ENCODE results near the gene LCE3A. TPM values are rescaled to one million over a fixed set of nuclear protein-coding genes. Genes with fewer than 3 reads are reported as not detected.

The LCE3A gene
- polyA plus RNA-seq, 2 of the 4 experiments (the other 2 are of a cell fraction): not detected

- Histone ChIP-seq H3K4me1 (peaks cover 4% of the 10 kb centered on the region; the same call in 1 of the 3 replicates), H3K27ac (no peak overlapping the region), H3K4me2 (no peak overlapping the region), H3K4me3 (no peak overlapping the region), H3K9me3 (no peaks in the 10 kb centered on the region)
- FAIRE-seq (no peak), DNase-seq (ENCODE audit: low read depth in 1 of 2, low spot score in 1 of 2) (no peak), ATAC-seq (no peak)
- WGBS (ENCODE audit: missing lambda C conversion rate): 65% methylated on average over 2 of the region's 2 CpGs
- ChIA-PET POLR2A (no interaction called here), CTCF (interaction anchor here (0.7 to 1.3 kb wide), 2 partner anchors 42 to 44 kb away, joined by 3 read pairs; no protein-coding TSS in a partner anchor)
- TF ChIP-seq TP53 (CRISPR knock-in tag; IDR thresholded peaks at IDR 0.05) (no peak), RFX5 (IDR thresholded peaks at IDR 0.05) (no peak), FOSL2 (IDR thresholded peaks at IDR 0.05) (no peak), FOSL2 (CRISPR knock-in tag; IDR thresholded peaks at IDR 0.05) (no peak), GATA3 (IDR thresholded peaks at IDR 0.05; ENCODE audit: borderline replicate concordance) (no peak), HMGXB4 (CRISPR knock-in tag; IDR thresholded peaks at IDR 0.05; ENCODE audit: borderline replicate concordance) (no peak), ZSCAN20 (CRISPR knock-in tag; IDR thresholded peaks at IDR 0.05) (no peak), EP300 (IDR thresholded peaks at IDR 0.05) (no peak)
Measured at GRCh38 chr1:152577168-152577567, 45.7 kb downstream of the LCE3A start.

Small RNAs within 50 kb of the gene (small RNA-seq; reads per million reads assigned to genes)
- gene LCE3A (0 to 0.69 (median 0) reads per million in 6 experiments), gene LCE3B (0 reads per million in 6 experiments)

Other genes with a start within 250 kb of the LCE3A start
- gene CRNN, start 208.8 kb downstream of the LCE3A start, polyA plus RNA-seq (2011; rRNA removed): not detected in 2 replicates
- gene CRNN, start 208.8 kb downstream of the LCE3A start, polyA plus RNA-seq (2017; fragmentation: RNase III; extraction: RNeasy Plus Mini Kit Qiagen cat#74134 plus additional on column Dnase treatment): not detected in 3 replicates
- gene LCE5A, start 112.3 kb downstream of the LCE3A start, polyA plus RNA-seq (2011; rRNA removed): not detected in 2 replicates
- not detected in 3 replicates for gene LCE5A, start 112.3 kb downstream of the LCE3A start, polyA plus RNA-seq (2017; fragmentation: RNase III; extraction: RNeasy Plus Mini Kit Qiagen cat#74134 plus additional on column Dnase treatment)
- gene CRCT1, start 108.6 kb downstream of the LCE3A start, polyA plus RNA-seq (2011; rRNA removed): 0.47 and 0.50 TPM in 2 replicates
- gene CRCT1, start 108.6 kb downstream of the LCE3A start, polyA plus RNA-seq (2017; fragmentation: RNase III; extraction: RNeasy Plus Mini Kit Qiagen cat#74134 plus additional on column Dnase treatment): 0.14 TPM in 1 of 3 replicates, not detected in the others
- not detected in 2 replicates for gene LCE3E, start 56.3 kb downstream of the LCE3A start, polyA plus RNA-seq (2011; rRNA removed)
- gene LCE3E, start 56.3 kb downstream of the LCE3A start, polyA plus RNA-seq (2017; fragmentation: RNase III; extraction: RNeasy Plus Mini Kit Qiagen cat#74134 plus additional on column Dnase treatment): not detected in 3 replicates
- 0.23 and 0.36 TPM in 2 replicates for gene LCE3D, start 42.6 kb downstream of the LCE3A start, polyA plus RNA-seq (2011; rRNA removed)
- gene LCE3D, start 42.6 kb downstream of the LCE3A start, polyA plus RNA-seq (2017; fragmentation: RNase III; extraction: RNeasy Plus Mini Kit Qiagen cat#74134 plus additional on column Dnase treatment): 0.18 to 0.39 TPM (median 0.18 TPM) in 3 replicates
- not detected in 2 replicates for gene LCE3C, start 22.9 kb downstream of the LCE3A start, polyA plus RNA-seq (2011; rRNA removed)
- gene LCE3C, start 22.9 kb downstream of the LCE3A start, polyA plus RNA-seq (2017; fragmentation: RNase III; extraction: RNeasy Plus Mini Kit Qiagen cat#74134 plus additional on column Dnase treatment): not detected in 3 replicates
- gene LCE3B, start 9.3 kb downstream of the LCE3A start, polyA plus RNA-seq (2011; rRNA removed): not detected in 2 replicates
- not detected in 3 replicates for gene LCE3B, start 9.3 kb downstream of the LCE3A start, polyA plus RNA-seq (2017; fragmentation: RNase III; extraction: RNeasy Plus Mini Kit Qiagen cat#74134 plus additional on column Dnase treatment)
- gene LCE2D, start 40.3 kb upstream of the LCE3A start, polyA plus RNA-seq (2011; rRNA removed): not detected in 2 replicates
- not detected in 3 replicates for gene LCE2D, start 40.3 kb upstream of the LCE3A start, polyA plus RNA-seq (2017; fragmentation: RNase III; extraction: RNeasy Plus Mini Kit Qiagen cat#74134 plus additional on column Dnase treatment)
- gene LCE2C, start 52.2 kb upstream of the LCE3A start, polyA plus RNA-seq (2011; rRNA removed): not detected in 2 replicates
- not detected in 3 replicates for gene LCE2C, start 52.2 kb upstream of the LCE3A start, polyA plus RNA-seq (2017; fragmentation: RNase III; extraction: RNeasy Plus Mini Kit Qiagen cat#74134 plus additional on column Dnase treatment)
- not detected in 2 replicates for gene LCE2B, start 63.0 kb upstream of the LCE3A start, polyA plus RNA-seq (2011; rRNA removed)
- not detected in 3 replicates for gene LCE2B, start 63.0 kb upstream of the LCE3A start, polyA plus RNA-seq (2017; fragmentation: RNase III; extraction: RNeasy Plus Mini Kit Qiagen cat#74134 plus additional on column Dnase treatment)
- not detected in 2 replicates for gene LCE2A, start 75.2 kb upstream of the LCE3A start, polyA plus RNA-seq (2011; rRNA removed)
- gene LCE2A, start 75.2 kb upstream of the LCE3A start, polyA plus RNA-seq (2017; fragmentation: RNase III; extraction: RNeasy Plus Mini Kit Qiagen cat#74134 plus additional on column Dnase treatment): not detected in 3 replicates
- gene LCE4A, start 85.1 kb upstream of the LCE3A start, polyA plus RNA-seq (2011; rRNA removed): not detected in 2 replicates
- not detected in 3 replicates for gene LCE4A, start 85.1 kb upstream of the LCE3A start, polyA plus RNA-seq (2017; fragmentation: RNase III; extraction: RNeasy Plus Mini Kit Qiagen cat#74134 plus additional on column Dnase treatment)
- gene KPRP, start 134.9 kb upstream of the LCE3A start, polyA plus RNA-seq (2011; rRNA removed): not detected in 2 replicates
- not detected in 3 replicates for gene KPRP, start 134.9 kb upstream of the LCE3A start, polyA plus RNA-seq (2017; fragmentation: RNase III; extraction: RNeasy Plus Mini Kit Qiagen cat#74134 plus additional on column Dnase treatment)
- not detected in 2 replicates for gene LCE1F, start 152.0 kb upstream of the LCE3A start, polyA plus RNA-seq (2011; rRNA removed)
- gene LCE1F, start 152.0 kb upstream of the LCE3A start, polyA plus RNA-seq (2017; fragmentation: RNase III; extraction: RNeasy Plus Mini Kit Qiagen cat#74134 plus additional on column Dnase treatment): not detected in 3 replicates
- gene LCE1E, start 163.2 kb upstream of the LCE3A start, polyA plus RNA-seq (2011; rRNA removed): not detected in 2 replicates
- not detected in 3 replicates for gene LCE1E, start 163.2 kb upstream of the LCE3A start, polyA plus RNA-seq (2017; fragmentation: RNase III; extraction: RNeasy Plus Mini Kit Qiagen cat#74134 plus additional on column Dnase treatment)
- gene LCE1D, start 173.6 kb upstream of the LCE3A start, polyA plus RNA-seq (2011; rRNA removed): not detected in 2 replicates
- gene LCE1D, start 173.6 kb upstream of the LCE3A start, polyA plus RNA-seq (2017; fragmentation: RNase III; extraction: RNeasy Plus Mini Kit Qiagen cat#74134 plus additional on column Dnase treatment): not detected in 3 replicates
- gene LCE1C, start 183.5 kb upstream of the LCE3A start, polyA plus RNA-seq (2011; rRNA removed): not detected in 2 replicates
- not detected in 3 replicates for gene LCE1C, start 183.5 kb upstream of the LCE3A start, polyA plus RNA-seq (2017; fragmentation: RNase III; extraction: RNeasy Plus Mini Kit Qiagen cat#74134 plus additional on column Dnase treatment)
- gene LCE1B, start 188.9 kb upstream of the LCE3A start, polyA plus RNA-seq (2011; rRNA removed): not detected in 2 replicates
- gene LCE1B, start 188.9 kb upstream of the LCE3A start, polyA plus RNA-seq (2017; fragmentation: RNase III; extraction: RNeasy Plus Mini Kit Qiagen cat#74134 plus additional on column Dnase treatment): not detected in 3 replicates
- not detected in 2 replicates for gene LCE1A, start 204.4 kb upstream of the LCE3A start, polyA plus RNA-seq (2011; rRNA removed)
- gene LCE1A, start 204.4 kb upstream of the LCE3A start, polyA plus RNA-seq (2017; fragmentation: RNase III; extraction: RNeasy Plus Mini Kit Qiagen cat#74134 plus additional on column Dnase treatment): not detected in 3 replicates
- not detected in 2 replicates for gene LCE6A, start 219.8 kb upstream of the LCE3A start, polyA plus RNA-seq (2011; rRNA removed)
- gene LCE6A, start 219.8 kb upstream of the LCE3A start, polyA plus RNA-seq (2017; fragmentation: RNase III; extraction: RNeasy Plus Mini Kit Qiagen cat#74134 plus additional on column Dnase treatment): not detected in 3 replicates
- not detected in 2 replicates for gene LCE7A, start 236.9 kb upstream of the LCE3A start, polyA plus RNA-seq (2011; rRNA removed)
- not detected in 3 replicates for gene LCE7A, start 236.9 kb upstream of the LCE3A start, polyA plus RNA-seq (2017; fragmentation: RNase III; extraction: RNeasy Plus Mini Kit Qiagen cat#74134 plus additional on column Dnase treatment)